GM23338 (cell line): ENCODE measurements around the gene VPS25. TPM values are rescaled to one million over a fixed set of nuclear protein-coding genes. Genes with fewer than 3 reads are reported as not detected.

ENCODE experiments used
- ATAC-seq: fragments of 200-7000 bp; cut with Tn5 transposase; 3 replicates; pipeline ENCODE4 v1.9.1; 2020
- DNase-seq: peaks from one replicate; pipeline ENCODE4 v3.0.0-alpha.2; 2015; ENCODE audit warnings: low spot score
- H2AFZ ChIP-seq: fragments of 200-600 bp; sonication (generic); 2 replicates; pipeline ENCODE4 v1.8.0; 2016; ENCODE audit warnings: antibody characterized with exemption, mild to moderate bottlenecking, moderate library complexity
- H3F3A ChIP-seq: fragments of 200-600 bp; sonication (generic); replicated peaks from 2 replicates; pipeline ENCODE4 v1.8.0; 2017; ENCODE audit warnings: antibody characterized with exemption, mixed run types, low read depth
- H3K27ac ChIP-seq: fragments of 200-600 bp; sonication (generic); 2 replicates; pipeline ENCODE4 v1.6.1; 2016; ENCODE audit warnings: low read depth
- H3K27me3 ChIP-seq: fragments of 200-600 bp; sonication (generic); 2 replicates; pipeline ENCODE4 v1.8.0; 2016; ENCODE audit warnings: mild to moderate bottlenecking, mixed run types, moderate library complexity; ENCODE audit not compliant: insufficient read depth
- H3K36me3 ChIP-seq: fragments of 200-600 bp; sonication (generic); 2 replicates; pipeline ENCODE4 v1.8.0; 2016; ENCODE audit warnings: mild to moderate bottlenecking; ENCODE audit not compliant: insufficient read depth
- H3K4me1 ChIP-seq: fragments of 200-600 bp; sonication (generic); 2 replicates; pipeline ENCODE4 v1.8.0; 2016; ENCODE audit warnings: mild to moderate bottlenecking, moderate library complexity; ENCODE audit not compliant: insufficient read depth
- H3K4me2 ChIP-seq: fragments of 200-600 bp; sonication (generic); 2 replicates; pipeline ENCODE4 v1.7.1; 2017; ENCODE audit warnings: mixed run types
- H3K4me3 ChIP-seq: fragments of 200-600 bp; sonication (generic); 2 replicates; pipeline ENCODE4 v1.6.1; 2016; ENCODE audit warnings: mixed run types
- H3K79me2 ChIP-seq: fragments of 200-600 bp; sonication (generic); replicated peaks from 2 replicates; pipeline ENCODE4 v1.8.0; 2017; ENCODE audit warnings: mild to moderate bottlenecking; ENCODE audit not compliant: insufficient read depth
- H3K9me2 ChIP-seq: fragments of 200-600 bp; sonication (generic); 2 replicates; pipeline ENCODE4 v1.8.0; 2017; ENCODE audit not compliant: insufficient read depth
- H4K20me1 ChIP-seq: fragments of 200-600 bp; sonication (generic); replicated peaks from 2 replicates; pipeline ENCODE4 v1.8.0; 2017; ENCODE audit warnings: mild to moderate bottlenecking; ENCODE audit not compliant: insufficient read depth
- H3K27ac Mint-ChIP-seq: 2 replicates; pipeline ENCODE4 v1.8.0; 2020; ENCODE audit warnings: inconsistent platforms, mild to moderate bottlenecking, moderate library complexity, mixed read lengths
- H3K27me3 Mint-ChIP-seq: 3 replicates; pipeline ENCODE4 v1.8.0; 2022; ENCODE audit warnings: low read depth, mild to moderate bottlenecking, moderate library complexity, mixed read lengths, inconsistent platforms; ENCODE audit not compliant: insufficient read depth, poor library complexity
- H3K36me3 Mint-ChIP-seq: 3 replicates; pipeline ENCODE4 v1.8.0; 2021; ENCODE audit warnings: low read depth, mild to moderate bottlenecking, inconsistent platforms, moderate library complexity, mixed read lengths
- H3K4me1 Mint-ChIP-seq: 3 replicates; pipeline ENCODE4 v1.8.0; 2020; ENCODE audit warnings: mild to moderate bottlenecking, inconsistent platforms, mixed read lengths
- H3K4me3 Mint-ChIP-seq: 3 replicates; pipeline ENCODE4 v1.8.0; 2021; ENCODE audit warnings: moderate library complexity, mild to moderate bottlenecking, inconsistent platforms, mixed read lengths
- H3K9me3 Mint-ChIP-seq: 3 replicates; pipeline ENCODE4 v1.8.0; 2020; ENCODE audit warnings: moderate library complexity, mild to moderate bottlenecking, inconsistent platforms, mixed read lengths
- CREB1 ChIP-seq: fragments of 250-450 bp; sonication (Bioruptor Pico); IDR thresholded peaks from 2 replicates; pipeline ENCODE4 v1.5.0; 2020; ENCODE audit warnings: low read depth, mild to moderate bottlenecking, moderate library complexity
- ETS1 ChIP-seq: IDR thresholded peaks from 2 replicates; pipeline ENCODE4 v1.6.1; 2016; ENCODE audit warnings: antibody characterized with exemption
- EZH2phosphoT487 ChIP-seq: fragments of 200-600 bp; sonication (generic); IDR thresholded peaks from one replicate; pipeline ENCODE4 v1.8.1; 2018; ENCODE audit warnings: antibody characterized with exemption; ENCODE audit not compliant: unreplicated experiment
- JUNB ChIP-seq: IDR thresholded peaks from one replicate; pipeline ENCODE4 v1.6.1; 2016; ENCODE audit warnings: antibody characterized with exemption; ENCODE audit not compliant: unreplicated experiment
- NANOG ChIP-seq: IDR thresholded peaks from 2 replicates; pipeline ENCODE4 v1.6.1; 2016; ENCODE audit warnings: antibody characterized with exemption, borderline replicate concordance
- REST ChIP-seq: IDR thresholded peaks from one replicate; pipeline ENCODE4 v1.6.1; 2018; ENCODE audit warnings: antibody characterized with exemption; ENCODE audit not compliant: unreplicated experiment
- STAT1 ChIP-seq: IDR thresholded peaks from one replicate; pipeline ENCODE4 v1.6.1; 2016; ENCODE audit warnings: antibody characterized with exemption; ENCODE audit not compliant: unreplicated experiment
- ZNF331 ChIP-seq: fragments of 250-450 bp; sonication (Bioruptor Pico); IDR thresholded peaks from 2 replicates; pipeline ENCODE4 v1.5.0; 2020; ENCODE audit warnings: low read depth, mild to moderate bottlenecking, moderate library complexity
- polyA plus RNA-seq: library from polyadenylated mRNA; unstranded; fragments of >200 nt; fragmentation: Nextera tagmentation; extraction: Ambion mirVana; gene quantifications from 2 replicates; pipeline ENCODE4 v1.2.1, GENCODE V29; 2016
- total RNA-seq: library from RNA; depleted of rRNA; stranded (reverse); fragments of >200 nt; shearing (Covaris generic); gene quantifications from 2 replicates; pipeline ENCODE4 v1.2.3, GENCODE V29; 2014
- TF ChIP-seq, protein P1 (sequence below), 2 experiments: fragments of 200-600 bp in 1 of 2; sonication (generic) in 1 of 2; conservative IDR thresholded peaks; 2 replicates each; pipeline versions ENCODE4 v1.5.1 to v1.6.1; 2016 to 2017; ENCODE audit warnings: antibody characterized with exemption in 2 of 2, low read depth in 2 of 2, mild to moderate bottlenecking in 2 of 2, moderate library complexity in 1 of 2

Gene VPS25
- total and polyA plus RNA-seq, 2 experiments from 2014 or later, result 105 to 110 TPM

DNA sequence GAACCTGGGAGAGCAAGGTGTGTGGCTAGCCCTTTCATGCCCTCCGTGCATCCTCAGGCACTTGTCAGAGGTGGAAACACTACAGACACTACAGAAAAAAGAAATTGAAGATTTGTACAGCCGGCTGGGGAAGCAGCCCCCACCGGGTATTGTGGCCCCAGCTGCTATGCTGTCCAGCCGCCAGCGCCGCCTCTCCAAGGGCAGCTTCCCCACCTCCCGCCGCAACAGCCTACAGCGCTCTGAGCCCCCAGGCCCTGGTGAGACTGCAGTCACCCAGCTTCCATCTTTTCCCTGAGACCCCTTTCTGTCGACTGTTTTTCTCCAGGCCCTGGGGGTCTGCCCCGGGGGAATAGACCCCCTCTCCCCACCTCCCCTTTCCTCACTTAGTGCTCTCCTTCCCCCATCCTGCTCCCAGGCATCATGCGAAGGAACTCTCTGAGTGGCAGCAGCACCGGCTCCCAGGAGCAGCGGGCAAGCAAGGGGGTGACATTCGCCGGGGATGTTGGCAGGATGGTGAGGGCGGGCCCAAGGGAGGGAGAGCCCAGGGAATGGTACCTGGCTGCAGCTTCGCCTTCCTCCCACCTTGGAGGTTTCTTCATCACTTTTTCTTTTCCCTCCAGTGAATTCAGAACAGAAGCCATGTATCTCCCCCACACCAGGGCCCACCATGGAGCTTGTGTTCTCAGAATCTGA, 23.0 kb downstream of the VPS25 start (continued):
- TF ChIP-seq, protein P1, sequence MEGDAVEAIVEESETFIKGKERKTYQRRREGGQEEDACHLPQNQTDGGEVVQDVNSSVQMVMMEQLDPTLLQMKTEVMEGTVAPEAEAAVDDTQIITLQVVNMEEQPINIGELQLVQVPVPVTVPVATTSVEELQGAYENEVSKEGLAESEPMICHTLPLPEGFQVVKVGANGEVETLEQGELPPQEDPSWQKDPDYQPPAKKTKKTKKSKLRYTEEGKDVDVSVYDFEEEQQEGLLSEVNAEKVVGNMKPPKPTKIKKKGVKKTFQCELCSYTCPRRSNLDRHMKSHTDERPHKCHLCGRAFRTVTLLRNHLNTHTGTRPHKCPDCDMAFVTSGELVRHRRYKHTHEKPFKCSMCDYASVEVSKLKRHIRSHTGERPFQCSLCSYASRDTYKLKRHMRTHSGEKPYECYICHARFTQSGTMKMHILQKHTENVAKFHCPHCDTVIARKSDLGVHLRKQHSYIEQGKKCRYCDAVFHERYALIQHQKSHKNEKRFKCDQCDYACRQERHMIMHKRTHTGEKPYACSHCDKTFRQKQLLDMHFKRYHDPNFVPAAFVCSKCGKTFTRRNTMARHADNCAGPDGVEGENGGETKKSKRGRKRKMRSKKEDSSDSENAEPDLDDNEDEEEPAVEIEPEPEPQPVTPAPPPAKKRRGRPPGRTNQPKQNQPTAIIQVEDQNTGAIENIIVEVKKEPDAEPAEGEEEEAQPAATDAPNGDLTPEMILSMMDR (conservative IDR thresholded peaks at IDR 0.05; ENCODE audit: low read depth in 2 of 2), result no peak
- no peak for TF ChIP-seq STAT1
- no peak for TF ChIP-seq NANOG
- TF ChIP-seq ETS1, result no peak

- Histone ChIP-seq H3K9me2 (no peaks in the 10 kb centered on the region), H3K36me3 (no peaks in the 10 kb centered on the region), H2AFZ (no peak overlapping the region), H3K4me2 (peak overlapping the region; percentile 80), H3F3A (no peaks in the 10 kb centered on the region), H3K4me1 (peaks cover 6% of the 10 kb centered on the region; the same call in 1 of the 2 replicates), H3K27ac (no peak overlapping the region), H3K4me3 (peak overlapping the region; percentile 90), H3K79me2 (peaks cover 8% of the 10 kb centered on the region), H4K20me1 (no peaks in the 10 kb centered on the region), H3K27me3 (peaks cover 18% of the 10 kb centered on the region)
- Mint-ChIP-seq H3K27ac (no peak overlapping the region), H3K4me3 (peak overlapping the region; percentile 94), H3K4me1 (peaks cover 5% of the 10 kb centered on the region; the same call in 1 of the 3 replicates), H3K27me3 (peaks cover 19% of the 10 kb centered on the region), H3K36me3 (peaks cover 13% of the 10 kb centered on the region), H3K9me3 (peaks cover 14% of the 10 kb centered on the region)
- ATAC-seq, result no peak
- no peak for DNase-seq
- TF ChIP-seq REST (no peak), EZH2phosphoT487 (no peak), ZNF331 (no peak), JUNB (no peak), CREB1 (CRISPR knock-in tag) (no peak), ETS1 (no peak), NANOG (no peak)
- TF ChIP-seq, protein P1 (conservative IDR thresholded peaks at IDR 0.05; ENCODE audit: low read depth in 2 of 2), result no peak
Observed at GRCh38 chr17:42797067-42798007, 24.1 kb downstream of the VPS25 start.
